ENCODE data around the gene FNDC1.

DNA sequence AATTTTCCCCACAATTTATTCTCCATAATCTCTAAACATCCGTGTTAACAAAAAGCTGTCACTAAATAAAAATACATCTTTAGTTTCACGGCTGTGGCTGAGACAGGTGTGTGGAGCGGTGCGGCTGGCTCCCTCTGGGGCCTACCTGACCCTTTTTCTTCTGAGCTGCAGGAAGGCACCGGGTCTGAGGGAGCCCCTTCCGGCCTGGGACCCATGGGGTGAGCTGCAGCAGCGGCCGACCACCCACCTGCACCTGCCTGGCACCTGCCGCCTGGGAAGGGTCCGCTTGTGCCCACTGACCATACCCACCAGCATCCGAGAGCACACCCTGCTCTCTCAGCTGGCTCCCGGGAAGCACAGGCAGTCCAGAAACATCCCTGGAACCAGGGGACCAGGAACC is 41.5 kb upstream of the FNDC1 start:
- TF ChIP-seq CTCF (IDR thresholded peaks at IDR 0.05) (no peak), POLR2A (IDR thresholded peaks at IDR 0.05) (no peak)

Data from heart left ventricle (tissue), 13 donors.